B cell (primary cell): ENCODE measurements around the gene GPR152. TPM values are rescaled to one million over a fixed set of nuclear protein-coding genes. Genes with fewer than 3 reads are reported as not detected.

ENCODE experiments used
- ATAC-seq: fragments of 200-7000 bp; cut with Tn5 transposase; one replicate; pipeline ENCODE4 v1.10.0; 2021; ENCODE audit warnings: low read depth, mild to moderate bottlenecking, moderate number of reproducible peaks, moderate library complexity
- CTCF ChIA-PET: fragments of 350-600 bp; sonication (Branson Sonifier 250); formaldehyde crosslinking; loops from one replicate; lab custom pipeline; 2021; ENCODE audit warnings: antibody characterized with exemption, inconsistent platforms; lab: Charles Lee
- POLR2A ChIA-PET: fragments of 350-600 bp; sonication (Branson Sonifier 250); formaldehyde crosslinking; loops from one replicate; lab custom pipeline; 2021; ENCODE audit warnings: antibody characterized with exemption; lab: Charles Lee
- DNase-seq: peaks from one replicate; pipeline ENCODE4 v3.0.0; 2013
- H2AFZ ChIP-seq: 2 replicates; pipeline ENCODE4 v1.6.1; 2012; ENCODE audit warnings: mild to moderate bottlenecking, low read depth, low read length; ENCODE audit not compliant: insufficient read depth, poor library complexity, severe bottlenecking
- H3K27ac ChIP-seq, 2 donors: 1 replicate in 1 of 2; 2 replicates in 1 of 2; pipeline ENCODE4 v1.5.1; 2012 to 2013; ENCODE audit warnings: low read length in 2 of 2, mild to moderate bottlenecking in 2 of 2, moderate library complexity in 1 of 2
- H3K27me3 ChIP-seq, 4 experiments: fragments of 200-600 bp in 1 of 4; sonication (generic) in 1 of 4; replicated peaks in 1 of 4; 1 replicate in 2 of 4; 2 replicates in 2 of 4; pipeline versions ENCODE4 v1.6.1 to v1.7.0; 2013 to 2016; ENCODE audit warnings: low read length in 3 of 4, mild to moderate bottlenecking in 2 of 4, mixed read lengths in 1 of 4, moderate library complexity in 1 of 4; ENCODE audit not compliant: insufficient read depth in 4 of 4, control insufficient read depth in 3 of 4; ENCODE audit errors: control extremely low read depth in 1 of 4
- H3K36me3 ChIP-seq, 2 experiments: replicated peaks in 1 of 2; 1 replicate in 1 of 2; 2 replicates in 1 of 2; pipeline versions ENCODE4 v1.6.1 to v1.7.1; 2013; ENCODE audit warnings: low read length in 1 of 2; ENCODE audit not compliant: insufficient read depth in 2 of 2, control insufficient read depth in 1 of 2; ENCODE audit errors: control extremely low read depth in 1 of 2, extremely low read depth in 1 of 2
- H3K4me1 ChIP-seq, 2 donors: fragments of 200-600 bp in 1 of 2; sonication (generic) in 1 of 2; 1 replicate in 1 of 2; 2 replicates in 1 of 2; pipeline versions ENCODE4 v1.5.1 to v1.6.1; 2013 to 2017; ENCODE audit warnings: low read length in 2 of 2; ENCODE audit not compliant: control insufficient read depth in 2 of 2, insufficient read depth in 2 of 2
- H3K4me2 ChIP-seq: replicated peaks from 2 replicates; pipeline ENCODE3; 2012; ENCODE audit warnings: mild to moderate bottlenecking, low read depth, low read length; ENCODE audit not compliant: poor library complexity, severe bottlenecking
- H3K4me3 ChIP-seq, 5 experiments: fragments of 200-600 bp in 1 of 5; sonication (generic) in 1 of 5; 1 replicate in 3 of 5; 2 replicates in 2 of 5; pipeline versions ENCODE4 v1.5.1 to v1.7.0; 2011 to 2016; ENCODE audit warnings: low read length in 4 of 5, mild to moderate bottlenecking in 4 of 5, low read depth in 2 of 5, control low read depth in 1 of 5, moderate library complexity in 1 of 5; ENCODE audit not compliant: insufficient read depth in 1 of 5; ENCODE audit errors: control extremely low read depth in 1 of 5, extremely low read depth in 1 of 5
- H3K79me2 ChIP-seq: fragments of 200-600 bp; sonication (generic); one replicate; pipeline ENCODE4 v1.6.0; 2016; ENCODE audit warnings: low read length; ENCODE audit not compliant: control insufficient read depth, insufficient read depth
- H3K9ac ChIP-seq: fragments of 200-600 bp; sonication (generic); 2 replicates; pipeline ENCODE4 v1.6.1; 2017; ENCODE audit warnings: mild to moderate bottlenecking, low read length, moderate library complexity
- H3K9me3 ChIP-seq, 3 donors: one replicate each; pipeline versions ENCODE4 v1.6.1 to v1.7.1; 2013; ENCODE audit warnings: low read length in 2 of 3; ENCODE audit not compliant: control insufficient read depth in 2 of 3, insufficient read depth in 1 of 3; ENCODE audit errors: control extremely low read depth in 1 of 3
- H4K20me1 ChIP-seq: 2 replicates; pipeline ENCODE4 v1.6.0; 2012; ENCODE audit warnings: mild to moderate bottlenecking, low read length; ENCODE audit not compliant: insufficient read depth, control insufficient read depth, poor library complexity, severe bottlenecking
- H3K27ac Mint-ChIP-seq: one replicate; pipeline ENCODE4 v1.8.0; 2021; ENCODE audit warnings: mixed read lengths
- H3K27me3 Mint-ChIP-seq: one replicate; pipeline ENCODE4 v1.8.0; 2021; ENCODE audit warnings: mixed read lengths
- H3K4me1 Mint-ChIP-seq: one replicate; pipeline ENCODE4 v1.8.0; 2021; ENCODE audit warnings: mixed read lengths
- H3K4me3 Mint-ChIP-seq: one replicate; pipeline ENCODE4 v1.8.0; 2021; ENCODE audit warnings: mixed read lengths
- H3K9me3 Mint-ChIP-seq: one replicate; pipeline ENCODE4 v1.8.0; 2022; ENCODE audit warnings: mixed read lengths; ENCODE audit not compliant: insufficient read depth
- EZH2 ChIP-seq: IDR thresholded peaks from 2 replicates; pipeline ENCODE4 v1.6.1; 2012; ENCODE audit warnings: borderline replicate concordance, low read depth, mild to moderate bottlenecking, moderate library complexity, low read length; ENCODE audit not compliant: insufficient read depth, poor library complexity, severe bottlenecking
- WGBS: methylation state at CpG from one replicate; pipeline ENCODE4 v1.1.5; 2013; ENCODE audit warnings: missing lambda C conversion rate; ENCODE audit not compliant: insufficient coverage; 5-methylcytosine and 5-hydroxymethylcytosine counted together
- intact Hi-C: fragments of 100-400 bp; cut with micrococcal nuclease; formaldehyde crosslinking; loops from one replicate; pipeline ENCODE4 v1.10.0; 2022
- polyA plus RNA-seq: library from polyadenylated mRNA; depleted of rRNA; stranded (reverse); fragments of >200 nt; gene quantifications from 2 replicates; pipeline ENCODE4 v1.2.3, GENCODE V29; 2012
- total RNA-seq, 2 donors: library from RNA; stranded (reverse); fragments of 120-200 nt in 1 of 2; gene quantifications; 1 replicate in 1 of 2; 2 replicates in 1 of 2; pipeline versions ENCODE4 v1.2.3 to v1.2.4, GENCODE V29; 2013 to 2022
- TF ChIP-seq, protein P1 (sequence below): fragments of 200-600 bp; IDR thresholded peaks from one replicate; pipeline ENCODE4 v1.8.0; 2022; ENCODE audit warnings: antibody characterized with exemption, mild to moderate bottlenecking

GPR152 gene
- total and polyA plus RNA-seq, 2 donors (not counting 1 experiment from before 2014, with no cell fraction given), result 0.24 TPM; not detected in 1

DNA sequence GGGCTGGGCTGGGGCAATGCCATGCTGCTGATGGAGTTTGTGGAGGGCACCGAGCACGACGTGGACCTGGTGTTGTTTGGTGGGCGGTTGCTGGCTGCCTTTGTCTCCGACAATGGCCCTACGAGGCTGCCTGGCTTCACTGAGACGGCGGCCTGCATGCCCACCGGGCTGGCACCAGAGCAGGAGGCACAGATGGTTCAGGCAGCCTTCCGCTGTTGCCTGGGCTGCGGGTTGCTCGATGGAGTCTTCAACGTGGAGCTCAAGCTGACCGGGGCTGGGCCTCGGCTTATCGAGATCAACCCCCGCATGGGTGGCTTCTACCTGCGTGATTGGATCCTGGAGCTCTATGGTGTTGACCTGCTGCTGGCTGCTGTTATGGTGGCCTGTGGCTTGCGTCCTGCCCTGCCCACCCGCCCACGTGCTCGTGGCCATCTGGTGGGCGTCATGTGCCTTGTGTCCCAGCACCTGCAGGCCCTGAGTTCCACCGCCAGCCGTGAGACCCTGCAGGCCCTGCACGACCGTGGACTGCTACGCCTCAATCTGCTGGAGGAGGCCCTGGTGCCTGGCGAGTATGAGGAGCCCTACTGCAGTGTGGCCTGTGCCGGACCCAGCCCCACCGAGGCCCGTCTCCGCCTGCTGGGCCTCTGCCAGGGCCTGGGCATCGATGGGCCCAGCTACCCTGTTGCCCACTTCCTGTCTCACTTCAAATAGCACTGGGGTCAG is 28.5 kb downstream of the GPR152 start:
- H3K79me2 ChIP-seq, result peaks cover 41% of the 10 kb centered on the region
- H3K36me3 ChIP-seq, result no peaks in the 10 kb centered on the region
- no peaks in the 10 kb centered on the region for H3K9me3 ChIP-seq
- no peak overlapping the region for H3K9ac ChIP-seq
- H3K27ac ChIP-seq, result no peak overlapping the region
- Mint-ChIP-seq H3K27ac (no peak overlapping the region), H3K4me1 (peaks cover 33% of the 10 kb centered on the region), H3K9me3 (no peaks in the 10 kb centered on the region), H3K27me3 (no peaks in the 10 kb centered on the region), H3K4me3 (no peak overlapping the region)
- no peak overlapping the region for H3K4me3 ChIP-seq
- no peaks in the 10 kb centered on the region for H3K27me3 ChIP-seq
- intact Hi-C loops, result no loop called here
- no peak for TF ChIP-seq EZH2
- TF ChIP-seq, protein P1, sequence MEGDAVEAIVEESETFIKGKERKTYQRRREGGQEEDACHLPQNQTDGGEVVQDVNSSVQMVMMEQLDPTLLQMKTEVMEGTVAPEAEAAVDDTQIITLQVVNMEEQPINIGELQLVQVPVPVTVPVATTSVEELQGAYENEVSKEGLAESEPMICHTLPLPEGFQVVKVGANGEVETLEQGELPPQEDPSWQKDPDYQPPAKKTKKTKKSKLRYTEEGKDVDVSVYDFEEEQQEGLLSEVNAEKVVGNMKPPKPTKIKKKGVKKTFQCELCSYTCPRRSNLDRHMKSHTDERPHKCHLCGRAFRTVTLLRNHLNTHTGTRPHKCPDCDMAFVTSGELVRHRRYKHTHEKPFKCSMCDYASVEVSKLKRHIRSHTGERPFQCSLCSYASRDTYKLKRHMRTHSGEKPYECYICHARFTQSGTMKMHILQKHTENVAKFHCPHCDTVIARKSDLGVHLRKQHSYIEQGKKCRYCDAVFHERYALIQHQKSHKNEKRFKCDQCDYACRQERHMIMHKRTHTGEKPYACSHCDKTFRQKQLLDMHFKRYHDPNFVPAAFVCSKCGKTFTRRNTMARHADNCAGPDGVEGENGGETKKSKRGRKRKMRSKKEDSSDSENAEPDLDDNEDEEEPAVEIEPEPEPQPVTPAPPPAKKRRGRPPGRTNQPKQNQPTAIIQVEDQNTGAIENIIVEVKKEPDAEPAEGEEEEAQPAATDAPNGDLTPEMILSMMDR, result no peak
- H3K4me2 ChIP-seq, result no peak overlapping the region
- H3K4me1 ChIP-seq, result peaks cover 25 to 36% of the 10 kb centered on the region in 2 donors
- CTCF ChIA-PET, result interaction anchor here (1.8 to 10.4 kb wide), 2 partner anchors 14 to 21 kb away, joined by 5 to 121 read pairs; partner anchors contain the start of genes PPP1CA, PTPRCAP and TBC1D10C
- no peak for DNase-seq
- H4K20me1 ChIP-seq, result peaks cover 5% of the 10 kb centered on the region
- POLR2A ChIA-PET, result interaction anchor here (0.6 to 10.7 kb wide), 3 partner anchors 21 to 269 kb away, joined by 3 to 195 read pairs (median 8); partner anchors contain the start of genes PPP1CA and TBC1D10C
- no peak for ATAC-seq
- WGBS, result 96% methylated on average over 30 of the region's 34 CpGs
- H2AFZ ChIP-seq, result no peak overlapping the region

DNA sequence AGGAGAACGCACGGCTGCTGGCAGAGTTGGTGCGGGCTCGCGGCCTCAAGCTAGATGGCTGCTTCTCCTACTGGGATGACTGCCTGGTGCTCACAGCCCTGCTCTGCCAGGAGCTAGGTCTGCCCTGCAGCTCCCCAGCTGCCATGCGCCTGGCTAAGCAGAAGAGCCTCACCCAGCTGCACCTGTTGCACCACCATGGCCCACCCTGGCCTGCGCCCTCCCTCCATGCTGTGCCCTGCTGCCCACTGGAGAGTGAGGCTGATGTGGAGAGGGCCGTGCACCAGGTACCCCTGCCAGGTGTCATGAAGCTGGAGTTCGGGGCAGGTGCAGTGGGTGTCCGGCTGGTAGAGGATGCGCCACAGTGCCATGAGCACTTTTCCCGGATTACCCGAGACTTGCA is 29.1 kb downstream of the GPR152 start:
- H3K79me2 ChIP-seq, result peaks cover 35% of the 10 kb centered on the region
- H3K4me1 ChIP-seq, result peaks cover 28 to 37% of the 10 kb centered on the region in 2 donors
- Mint-ChIP-seq H3K4me3 (no peak overlapping the region), H3K27ac (no peak overlapping the region), H3K4me1 (peaks cover 34% of the 10 kb centered on the region), H3K27me3 (no peaks in the 10 kb centered on the region), H3K9me3 (no peaks in the 10 kb centered on the region)
- no peaks in the 10 kb centered on the region for H4K20me1 ChIP-seq
- TF ChIP-seq, protein P1, result no peak
- no peak for TF ChIP-seq EZH2
- WGBS, result 92% methylated on average over 13 of the region's 13 CpGs
- H3K9ac ChIP-seq, result no peak overlapping the region
- H3K9me3 ChIP-seq, result no peaks in the 10 kb centered on the region
- H3K27ac ChIP-seq, result no peak overlapping the region
- CTCF ChIA-PET, result interaction anchor here (1.2 to 10.4 kb wide), 3 partner anchors 11 to 20 kb away, joined by 3 to 121 read pairs (median 5); partner anchors contain the start of genes PPP1CA, PTPRCAP and TBC1D10C
- no peak overlapping the region for H2AFZ ChIP-seq
- no peak for DNase-seq
- no peak for ATAC-seq
- H3K27me3 ChIP-seq, result no peaks in the 10 kb centered on the region
- H3K4me2 ChIP-seq, result no peak overlapping the region
- H3K36me3 ChIP-seq, result no peaks in the 10 kb centered on the region
- intact Hi-C loops, result no loop called here
- POLR2A ChIA-PET, result interaction anchor here (1.1 to 10.7 kb wide), 2 partner anchors 14 to 20 kb away, joined by 3 to 195 read pairs; partner anchors contain the start of genes PPP1CA, PTPRCAP and TBC1D10C
- no peak overlapping the region for H3K4me3 ChIP-seq
